Transverse colon (tissue), 4 donors: ENCODE results near the gene TTC28. TPM values are rescaled to one million over a fixed set of nuclear protein-coding genes. Genes with fewer than 3 reads are reported as not detected.

ENCODE experiments used
- DNase-seq: peaks from one replicate; pipeline ENCODE4 v3.0.0-alpha.2; 2019
- H3K27ac ChIP-seq, 4 donors: fragments of 200-600 bp; sonication (generic); 2 replicates each; pipeline ENCODE4 v1.5.1; 2016 to 2018; ENCODE audit warnings: inconsistent platforms in 4 of 4
- H3K27me3 ChIP-seq: fragments of 200-600 bp; sonication (generic); 2 replicates; pipeline ENCODE4 v1.5.1; 2017; ENCODE audit warnings: inconsistent platforms
- H3K36me3 ChIP-seq, 4 donors: fragments of 200-600 bp; sonication (generic); 2 replicates each; pipeline ENCODE4 v1.5.1; 2017 to 2019; ENCODE audit warnings: inconsistent platforms in 4 of 4
- H3K4me1 ChIP-seq, 4 donors: fragments of 200-600 bp; sonication (generic); 2 replicates each; pipeline ENCODE4 v1.5.1; 2017 to 2020; ENCODE audit warnings: inconsistent platforms in 4 of 4
- H3K4me3 ChIP-seq, 4 donors: fragments of 200-600 bp; sonication (generic); 1 replicate in 1 of 4; 2 replicates in 3 of 4; pipeline versions ENCODE4 v1.5.1 to v1.6.1; 2017 to 2019; ENCODE audit warnings: inconsistent platforms in 4 of 4
- H3K9me3 ChIP-seq, 2 donors: fragments of 200-600 bp; sonication (generic); 2 replicates each; pipeline ENCODE4 v1.5.1; 2017 to 2019; ENCODE audit warnings: inconsistent platforms in 2 of 2
- CTCF ChIP-seq, 5 experiments: fragments of 200-600 bp in 3 of 5; fragments of 450-650 bp in 2 of 5; sonication (generic) in 3 of 5; IDR thresholded peaks; 1 replicate in 2 of 5; 2 replicates in 3 of 5; pipeline ENCODE4 v1.5.1; 2016 to 2017; ENCODE audit warnings: antibody characterized with exemption in 5 of 5, inconsistent platforms in 3 of 5, mild to moderate bottlenecking in 2 of 5, moderate library complexity in 1 of 5
- EP300 ChIP-seq: sonication (generic); formaldehyde crosslinking; IDR thresholded peaks from one replicate; pipeline ENCODE4 v1.6.1; 2017; ENCODE audit warnings: antibody characterized with exemption, low read depth
- POLR2A ChIP-seq: fragments of 450-650 bp; IDR thresholded peaks from one replicate; pipeline ENCODE4 v1.6.1; 2016; ENCODE audit warnings: antibody characterized with exemption, mild to moderate bottlenecking, moderate library complexity
- POLR2AphosphoS5 ChIP-seq, 3 donors: sonication (generic); formaldehyde crosslinking; IDR thresholded peaks; one replicate each; pipeline ENCODE4 v1.6.1; 2016; ENCODE audit warnings: antibody characterized with exemption in 3 of 3
- WGBS, 2 donors: methylation state at CpG; one replicate each; pipeline ENCODE4 v1.1.5; 2018; ENCODE audit warnings: low coverage in 1 of 2; 5-methylcytosine and 5-hydroxymethylcytosine counted together
- in situ Hi-C, 4 donors: fragments of 200-750 bp; cut with MboI; loops; one replicate each; pipeline versions ENCODE4 v1.15.0 to v1.15.1; 2017; ENCODE audit warnings: low sequenced_read_pairs in 3 of 4, low pct_ligation_motif_present in 1 of 4, low pct_unique_long_range_greater_than_20kb in 1 of 4
- intact Hi-C: fragments of 100-400 bp; cut with DNase I; formaldehyde crosslinking; loops from one replicate; pipeline ENCODE4 v1.15.1; 2023; ENCODE audit warnings: low total_unique reads
- total RNA-seq, 4 donors: library from RNA; depleted of rRNA; stranded (reverse); fragments of >200 nt; gene quantifications; one replicate each; pipeline ENCODE4 v1.1.0, GENCODE V29; 2016

TTC28 gene
- total RNA-seq, 4 donors from 2014 or later: 7.6 to 84.2 (median 12.4) TPM

GRCh38 chr22:28009272-28009827 lies 670.3 kb downstream of the TTC28 start:
- Histone ChIP-seq H3K36me3 (no peaks in the 10 kb centered on the region), H3K4me3 (no peak overlapping the region), H3K27ac (peak overlapping the region in 3 of 4 donors; percentile 0 to 22 (median 6)), H3K9me3 (no peaks in the 10 kb centered on the region), H3K4me1 (peaks cover 0 to 5% (median 1%) of the 10 kb centered on the region in 4 donors), H3K27me3 (no peaks in the 10 kb centered on the region)
- in situ Hi-C loops: loop anchor here in 3 of 4 donors (5.0 to 25.0 kb wide), 2 partner anchors 122 to 828 kb away; no protein-coding TSS in a partner anchor
- TF ChIP-seq POLR2AphosphoS5 (IDR thresholded peaks at IDR 0.05) (no peak), CTCF (IDR thresholded peaks at IDR 0.05) (peak; percentile 89 to 97 (median 93)), POLR2A (no peak), EP300 (no peak)
- intact Hi-C loops: loop anchor here (2.0 to 10.0 kb wide), 2 partner anchors 123 to 1255 kb away; no protein-coding TSS in a partner anchor
- WGBS, 2 donors: 11% methylated on average over 14 of the region's 14 CpGs; no CpG with 5 or more reads in 1 of the 2 donors
- peak; percentile 76 for DNase-seq

GRCh38 chr22:28008649-28009048 lies 671.0 kb downstream of the TTC28 start:
- TF ChIP-seq CTCF (IDR thresholded peaks at IDR 0.05) (no peak), POLR2A (no peak), EP300 (no peak), POLR2AphosphoS5 (IDR thresholded peaks at IDR 0.05) (no peak)
- in situ Hi-C loops (loop anchor here in 3 of 4 donors (5.0 to 25.0 kb wide), 2 partner anchors 121 to 829 kb away; no protein-coding TSS in a partner anchor), intact Hi-C loops (loop anchor here (2.0 to 10.0 kb wide), 2 partner anchors 122 to 1254 kb away; no protein-coding TSS in a partner anchor)
- DNase-seq: no peak
- no peaks in the 10 kb centered on the region for H3K27me3 ChIP-seq
- peaks cover 0 to 5% (median 1%) of the 10 kb centered on the region in 4 donors for H3K4me1 ChIP-seq
- H3K27ac ChIP-seq: peak overlapping the region in 3 of 4 donors; percentile 0 to 22 (median 6)
- no peak overlapping the region for H3K4me3 ChIP-seq
- no peaks in the 10 kb centered on the region for H3K36me3 ChIP-seq
- no peaks in the 10 kb centered on the region for H3K9me3 ChIP-seq
- 80 to 82% methylated on average over 3 to 5 of the region's 5 CpGs for WGBS, 2 donors

- no peaks in the 10 kb centered on the region for H3K27me3 ChIP-seq
- WGBS, 2 donors: 88% methylated on average over 4 of the region's 4 CpGs; no CpG with 5 or more reads in 1 of the 2 donors
- no peak for DNase-seq
- H3K4me3 ChIP-seq: no peak overlapping the region
- peaks cover 0 to 5% (median 1%) of the 10 kb centered on the region in 4 donors for H3K4me1 ChIP-seq
- in situ Hi-C loops: loop anchor here in 3 of 4 donors (5.0 to 25.0 kb wide), 2 partner anchors 121 to 829 kb away; no protein-coding TSS in a partner anchor
- H3K36me3 ChIP-seq: no peaks in the 10 kb centered on the region
- TF ChIP-seq POLR2A: no peak
- no peak for TF ChIP-seq POLR2AphosphoS5 (IDR thresholded peaks at IDR 0.05)
- no peak for TF ChIP-seq EP300
- no peak for TF ChIP-seq CTCF (IDR thresholded peaks at IDR 0.05)
- peak overlapping the region in 1 of 4 donors; percentile 22 for H3K27ac ChIP-seq
- H3K9me3 ChIP-seq: no peaks in the 10 kb centered on the region
- intact Hi-C loops: loop anchor here (2.0 to 10.0 kb wide), 2 partner anchors 121 to 1253 kb away; no protein-coding TSS in a partner anchor
Measured at GRCh38 chr22:28008056-28008455, 671.6 kb downstream of the TTC28 start.

- no peak overlapping the region for H3K27ac ChIP-seq
- no peaks in the 10 kb centered on the region for H3K9me3 ChIP-seq
- H3K4me3 ChIP-seq: no peak overlapping the region
- peaks cover 0 to 5% (median 1%) of the 10 kb centered on the region in 4 donors for H3K4me1 ChIP-seq
- WGBS, 2 donors: 83% methylated on average over 4 to 7 of the region's 7 CpGs
- in situ Hi-C loops (loop anchor here in 3 of 4 donors (5.0 to 25.0 kb wide), 2 partner anchors 119 to 831 kb away; no protein-coding TSS in a partner anchor), intact Hi-C loops (loop anchor here (10.0 kb wide), 1 partner anchor 1251 kb away; no protein-coding TSS in a partner anchor)
- no peaks in the 10 kb centered on the region for H3K36me3 ChIP-seq
- H3K27me3 ChIP-seq: no peaks in the 10 kb centered on the region
- no peak for TF ChIP-seq CTCF (IDR thresholded peaks at IDR 0.05)
- TF ChIP-seq POLR2A: no peak
- no peak for TF ChIP-seq EP300
- TF ChIP-seq POLR2AphosphoS5 (IDR thresholded peaks at IDR 0.05): no peak
- no peak for DNase-seq
Measured at GRCh38 chr22:28006271-28006670, 673.4 kb downstream of the TTC28 start.
